Naive thymus-derived CD4-positive, alpha-beta T cell (primary cell): ENCODE results near the gene CD300LF. TPM values are rescaled to one million over a fixed set of nuclear protein-coding genes. Genes with fewer than 3 reads are reported as not detected.

ENCODE experiments used
- ATAC-seq: fragments of 150-1000 bp; cut with Tn5 transposase; 2 replicates; pipeline ENCODE4 v1.10.0; 2021; ENCODE audit warnings: mild to moderate bottlenecking, moderate library complexity
- CTCF ChIA-PET: fragments of 350-600 bp; sonication (Branson Sonifier 250); formaldehyde crosslinking; loops from one replicate; lab custom pipeline; 2021; ENCODE audit warnings: antibody characterized with exemption; lab: Charles Lee
- POLR2A ChIA-PET: fragments of 350-600 bp; sonication (Branson Sonifier 250); formaldehyde crosslinking; loops from one replicate; lab custom pipeline; 2021; ENCODE audit warnings: antibody characterized with exemption, inconsistent platforms; lab: Charles Lee
- DNase-seq, 9 donors: peaks; one replicate each; pipeline versions ENCODE4 v3.0.0 to v3.0.0-alpha.2; 2020 to 2022; ENCODE audit warnings: mixed read lengths in 1 of 9
- H3K27ac ChIP-seq: one replicate; pipeline ENCODE4 v1.7.0; 2013; ENCODE audit warnings: mild to moderate bottlenecking, low read depth, low read length, moderate library complexity
- H3K27me3 ChIP-seq, 2 donors: one replicate each; pipeline ENCODE4 v1.7.0; 2013; ENCODE audit warnings: low read length in 2 of 2, mild to moderate bottlenecking in 2 of 2, moderate library complexity in 2 of 2; ENCODE audit not compliant: control insufficient read depth in 2 of 2, insufficient read depth in 2 of 2
- H3K36me3 ChIP-seq, 3 experiments: 1 replicate in 2 of 3; 2 replicates in 1 of 3; pipeline ENCODE4 v1.7.0; 2013; ENCODE audit warnings: low read length in 3 of 3, mild to moderate bottlenecking in 3 of 3, moderate library complexity in 1 of 3; ENCODE audit not compliant: insufficient read depth in 3 of 3, control insufficient read depth in 2 of 3
- H3K4me1 ChIP-seq, 2 donors: one replicate each; pipeline ENCODE4 v1.7.0; 2013; ENCODE audit warnings: low read length in 2 of 2, mild to moderate bottlenecking in 2 of 2, moderate library complexity in 1 of 2; ENCODE audit not compliant: control insufficient read depth in 2 of 2, insufficient read depth in 2 of 2
- H3K4me3 ChIP-seq: 2 replicates; pipeline ENCODE4 v1.7.0; 2013; ENCODE audit warnings: mild to moderate bottlenecking, low read length
- H3K9me3 ChIP-seq, 3 experiments: 1 replicate in 2 of 3; 2 replicates in 1 of 3; pipeline ENCODE4 v1.7.0; 2013; ENCODE audit warnings: low read length in 3 of 3; ENCODE audit not compliant: control insufficient read depth in 2 of 3
- H3K27ac Mint-ChIP-seq, 9 donors: one replicate each; pipeline ENCODE4 v1.8.0; 2020 to 2022; ENCODE audit warnings: mixed read lengths in 9 of 9, mild to moderate bottlenecking in 8 of 9, moderate library complexity in 5 of 9, inconsistent platforms in 2 of 9
- H3K27me3 Mint-ChIP-seq, 5 donors: one replicate each; pipeline ENCODE4 v1.8.0; 2021 to 2022; ENCODE audit warnings: mixed read lengths in 5 of 5, mild to moderate bottlenecking in 1 of 5
- H3K36me3 Mint-ChIP-seq, 5 donors: one replicate each; pipeline ENCODE4 v1.8.0; 2020 to 2022; ENCODE audit warnings: mixed read lengths in 5 of 5, mild to moderate bottlenecking in 3 of 5, inconsistent platforms in 1 of 5
- H3K4me1 Mint-ChIP-seq, 7 donors: one replicate each; pipeline ENCODE4 v1.8.0; 2020 to 2022; ENCODE audit warnings: mixed read lengths in 7 of 7, mild to moderate bottlenecking in 3 of 7, inconsistent platforms in 1 of 7
- H3K4me3 Mint-ChIP-seq, 10 donors: one replicate each; pipeline ENCODE4 v1.8.0; 2020 to 2022; ENCODE audit warnings: mild to moderate bottlenecking in 10 of 10, mixed read lengths in 10 of 10, moderate library complexity in 6 of 10, inconsistent platforms in 2 of 10
- H3K9me3 Mint-ChIP-seq, 11 donors: one replicate each; pipeline ENCODE4 v1.8.0; 2020 to 2022; ENCODE audit warnings: mixed read lengths in 11 of 11, mild to moderate bottlenecking in 4 of 11, inconsistent platforms in 1 of 11, moderate library complexity in 1 of 11
- intact Hi-C, 2 donors: fragments of 100-400 bp; cut with micrococcal nuclease; formaldehyde crosslinking; loops; one replicate each; pipeline ENCODE4 v1.15.1; 2023
- polyA plus RNA-seq, 2 donors: library from polyadenylated mRNA; unstranded; fragments of 300-500 nt; fragmentation: Illumina TruSeq; gene quantifications; one replicate each; pipeline ENCODE4 v1.2.3, GENCODE V29; 2021
- total RNA-seq, 6 experiments: library from RNA in 5 of 6; stranded (reverse) in 5 of 6; gene quantifications; 1 replicate in 5 of 6; 2 replicates in 1 of 6; pipeline ENCODE4 v1.2.3 and lab custom pipeline; 2021 to 2026

The CD300LF gene
- total and polyA plus RNA-seq, 7 experiments from 2014 or later: 0.46 to 41.0 (median 2.7) TPM; not detected in 3

GRCh38 chr17:74759243-74759801 lies 46.6 kb upstream of the CD300LF start:
- H3K27ac Mint-ChIP-seq: peak overlapping the region; percentile 75 to 97 (median 90)
- POLR2A ChIA-PET: interaction anchor here (0.7 to 20.3 kb wide), 6 partner anchors 9 to 25 kb away, joined by 3 to 372 read pairs (median 27); partner anchors contain the start of genes NAT9 and RAB37
- Histone ChIP-seq H3K36me3 (peaks cover 0 to 45% (median 7%) of the 10 kb centered on the region in 3 experiments), H3K4me1 (peaks cover 69 to 82% of the 10 kb centered on the region in 2 donors), H3K27ac (peak overlapping the region; percentile 49), H3K27me3 (no peaks in the 10 kb centered on the region), H3K9me3 (no peaks in the 10 kb centered on the region), H3K4me3 (peak overlapping the region; percentile 60)
- intact Hi-C loops: loop anchor here (1.0 to 10.0 kb wide), 6 partner anchors 8 to 555 kb away; partner anchors contain the start of genes NHERF1 (in 1 of the 2) and RPL38 (in 1 of the 2)
- CTCF ChIA-PET: interaction anchor here (0.7 to 14.1 kb wide), 10 partner anchors 9 to 101 kb away, joined by 3 to 165 read pairs (median 11); partner anchors contain the start of genes NAT9 and RAB37
- peaks cover 44 to 78% (median 62%) of the 10 kb centered on the region in 7 donors for H3K4me1 Mint-ChIP-seq
- ATAC-seq (peak; percentile 86), DNase-seq (peak in 6 of 9 donors; percentile 47 to 60 (median 56))
- H3K9me3 Mint-ChIP-seq: no peaks in the 10 kb centered on the region
- no peaks in the 10 kb centered on the region for H3K27me3 Mint-ChIP-seq
- H3K36me3 Mint-ChIP-seq: no peaks in the 10 kb centered on the region
- H3K4me3 Mint-ChIP-seq: peak overlapping the region; percentile 82 to 92 (median 84)

DNA sequence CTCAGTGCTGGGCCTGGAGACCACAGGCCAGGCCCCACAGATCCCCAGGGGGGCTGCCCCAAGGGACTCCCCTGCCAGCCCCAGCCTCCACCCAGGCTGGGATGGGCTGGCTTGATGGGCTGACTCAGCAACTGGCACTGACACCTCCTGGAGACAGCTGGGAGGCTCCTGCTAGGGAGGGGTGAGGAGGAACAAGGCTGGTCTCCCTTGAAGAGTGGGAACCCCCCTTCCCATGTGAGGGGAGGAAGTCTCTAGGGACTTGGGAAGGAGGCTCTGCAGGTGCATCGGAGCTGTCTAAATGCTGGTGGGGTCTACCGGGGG lies 46.1 kb upstream of the CD300LF start:
- Mint-ChIP-seq H3K4me3 (peak overlapping the region; percentile 82 to 92 (median 84)), H3K27me3 (no peaks in the 10 kb centered on the region), H3K4me1 (peaks cover 47 to 83% (median 66%) of the 10 kb centered on the region in 7 donors), H3K9me3 (no peaks in the 10 kb centered on the region), H3K36me3 (no peaks in the 10 kb centered on the region), H3K27ac (peak overlapping the region; percentile 75 to 97 (median 90))
- CTCF ChIA-PET: interaction anchor here (0.7 to 14.1 kb wide), 11 partner anchors 9 to 101 kb away, joined by 3 to 165 read pairs (median 9); partner anchors contain the start of genes NAT9 and RAB37
- Histone ChIP-seq H3K27ac (peak overlapping the region; percentile 49), H3K36me3 (peaks cover 0 to 40% (median 4%) of the 10 kb centered on the region in 3 experiments), H3K9me3 (no peaks in the 10 kb centered on the region), H3K4me1 (peaks cover 74 to 86% of the 10 kb centered on the region in 2 donors), H3K27me3 (no peaks in the 10 kb centered on the region), H3K4me3 (peak overlapping the region; percentile 60)
- no peak for DNase-seq
- POLR2A ChIA-PET: interaction anchor here (2.7 to 20.3 kb wide), 5 partner anchors 9 to 20 kb away, joined by 18 to 372 read pairs (median 34); partner anchors contain the start of genes NAT9 and RAB37
- peak; percentile 54 for ATAC-seq
- intact Hi-C loops: loop anchor here (1.0 to 10.0 kb wide), 6 partner anchors 8 to 554 kb away; partner anchors contain the start of genes NHERF1 (in 1 of the 2) and RPL38 (in 1 of the 2)

DNA sequence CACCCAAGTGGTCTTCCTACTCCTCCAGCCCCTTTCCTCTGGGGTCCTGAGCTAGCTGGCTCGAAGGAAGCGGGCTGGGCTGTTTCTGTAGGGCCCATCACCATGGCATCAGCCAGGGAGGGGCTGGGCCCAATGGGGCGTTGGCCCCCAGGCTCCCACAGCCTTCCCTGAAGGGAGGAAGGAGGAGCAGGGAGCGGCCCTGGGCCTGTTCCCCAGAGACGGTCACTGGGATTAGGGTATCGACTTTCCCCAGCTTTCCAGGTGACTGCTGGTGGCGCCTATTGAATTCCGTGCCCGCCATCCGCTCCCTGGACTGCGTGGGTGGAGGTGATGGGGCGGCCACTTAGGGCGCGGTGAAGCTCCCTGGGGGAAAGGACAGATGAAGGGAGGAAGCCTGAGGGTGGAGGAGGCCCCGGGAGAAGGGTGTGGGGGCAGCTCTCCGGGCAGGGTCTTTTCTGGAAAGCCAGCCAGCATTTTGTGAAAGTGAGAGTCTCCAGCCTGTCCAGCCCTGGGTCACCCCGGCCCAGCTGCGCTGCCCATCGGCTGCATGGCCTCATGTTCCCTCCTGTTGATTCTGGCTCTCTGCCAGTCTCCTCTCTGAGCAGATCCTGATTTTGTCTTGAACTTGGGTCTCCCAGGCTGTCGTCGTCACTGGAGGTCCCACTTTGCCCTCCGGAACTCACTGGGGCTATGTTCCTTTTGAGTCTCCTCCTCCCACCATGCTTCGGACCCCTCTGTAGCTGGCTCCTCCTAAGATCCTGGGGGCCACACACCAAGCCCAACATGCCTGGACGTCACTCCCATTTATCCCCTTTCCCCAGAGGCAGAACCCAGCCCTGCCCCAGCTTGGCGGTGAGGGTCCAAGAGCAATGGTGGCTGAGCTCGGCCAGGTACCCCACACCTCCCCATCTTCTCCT lies 45.5 kb upstream of the CD300LF start:
- Histone ChIP-seq H3K36me3 (peaks cover 0 to 34% (median 4%) of the 10 kb centered on the region in 3 experiments), H3K27ac (peak overlapping the region; percentile 49), H3K27me3 (no peaks in the 10 kb centered on the region), H3K4me3 (peak overlapping the region; percentile 60), H3K4me1 (peaks cover 80 to 88% of the 10 kb centered on the region in 2 donors), H3K9me3 (no peaks in the 10 kb centered on the region)
- POLR2A ChIA-PET: interaction anchor here (0.6 to 20.3 kb wide), 6 partner anchors 8 to 556 kb away, joined by 3 to 372 read pairs (median 27); partner anchors contain the start of genes NAT9 and RAB37
- Mint-ChIP-seq H3K4me1 (peaks cover 53 to 88% (median 72%) of the 10 kb centered on the region in 7 donors), H3K4me3 (peak overlapping the region; percentile 82 to 92 (median 84)), H3K36me3 (peaks cover 0 to 3% (median 0%) of the 10 kb centered on the region in 5 donors), H3K9me3 (no peaks in the 10 kb centered on the region), H3K27me3 (no peaks in the 10 kb centered on the region), H3K27ac (peak overlapping the region; percentile 75 to 97 (median 87))
- CTCF ChIA-PET: interaction anchor here (1.1 to 14.1 kb wide), 5 partner anchors 8 to 100 kb away, joined by 3 to 165 read pairs (median 34); partner anchors contain the start of gene NAT9
- intact Hi-C loops: loop anchor here (2.0 to 10.0 kb wide), 4 partner anchors 13 to 553 kb away; partner anchors contain the start of gene RPL38 (in 1 of the 2)
- no peak for ATAC-seq
- no peak for DNase-seq

GRCh38 chr17:74757502-74757901 lies 44.8 kb upstream of the CD300LF start:
- no peaks in the 10 kb centered on the region for H3K9me3 ChIP-seq
- H3K27ac ChIP-seq: peak overlapping the region; percentile 49
- peak overlapping the region; percentile 23 to 92 (median 68) for H3K4me3 Mint-ChIP-seq
- peaks cover 87 to 90% of the 10 kb centered on the region in 2 donors for H3K4me1 ChIP-seq
- intact Hi-C loops: loop anchor here in 1 of 2 donors (5.0 to 10.0 kb wide), 2 partner anchors 100 to 553 kb away; partner anchors contain the start of gene RPL38
- H3K36me3 ChIP-seq: peaks cover 0 to 32% (median 3%) of the 10 kb centered on the region in 3 experiments
- ChIA-PET CTCF (interaction anchor here (1.1 to 14.1 kb wide), 5 partner anchors 7 to 99 kb away, joined by 3 to 165 read pairs (median 34); partner anchors contain the start of gene NAT9), POLR2A (interaction anchor here (0.6 to 20.3 kb wide), 5 partner anchors 7 to 555 kb away, joined by 3 to 372 read pairs (median 34); partner anchors contain the start of genes NAT9 and RAB37)
- H3K27me3 Mint-ChIP-seq: no peaks in the 10 kb centered on the region
- H3K9me3 Mint-ChIP-seq: no peaks in the 10 kb centered on the region
- DNase-seq (no peak), ATAC-seq (no peak)
- H3K4me1 Mint-ChIP-seq: peaks cover 60 to 88% (median 79%) of the 10 kb centered on the region in 7 donors
- H3K4me3 ChIP-seq: peak overlapping the region; percentile 18
- H3K27me3 ChIP-seq: no peaks in the 10 kb centered on the region
- H3K36me3 Mint-ChIP-seq: peaks cover 2 to 10% (median 6%) of the 10 kb centered on the region in 5 donors
- H3K27ac Mint-ChIP-seq: peak overlapping the region; percentile 18 to 97 (median 86)

DNA sequence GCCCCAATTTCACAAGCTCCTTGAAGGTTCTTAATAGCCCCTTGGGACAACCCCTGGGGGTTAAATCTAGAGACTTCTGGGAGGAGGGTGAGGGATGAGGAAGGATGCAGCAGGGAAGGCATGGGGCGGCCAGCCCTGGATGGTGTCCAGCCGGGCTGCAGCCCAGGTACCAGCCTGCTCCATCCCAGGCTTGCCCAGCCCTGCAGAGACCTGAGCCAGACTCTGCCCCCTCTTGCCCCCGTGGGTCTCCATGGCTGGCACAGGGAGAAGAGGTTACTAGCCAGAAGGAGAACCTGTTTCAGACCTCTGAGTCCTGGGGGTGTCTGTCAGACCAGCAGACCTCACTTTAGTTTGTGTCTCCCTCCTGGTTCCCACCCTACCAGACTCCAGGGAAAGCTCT lies 44.2 kb upstream of the CD300LF start:
- Mint-ChIP-seq H3K27me3 (no peaks in the 10 kb centered on the region), H3K9me3 (no peaks in the 10 kb centered on the region), H3K36me3 (peaks cover 4 to 14% (median 10%) of the 10 kb centered on the region in 5 donors), H3K27ac (peak overlapping the region in 8 of 9 donors; percentile 21 to 97 (median 86)), H3K4me1 (peaks cover 64 to 94% (median 85%) of the 10 kb centered on the region in 7 donors), H3K4me3 (peak overlapping the region; percentile 21 to 92 (median 50))
- intact Hi-C loops: loop anchor here in 1 of 2 donors (5.0 to 10.0 kb wide), 2 partner anchors 100 to 552 kb away; partner anchors contain the start of gene RPL38
- ATAC-seq (no peak), DNase-seq (no peak)
- no peaks in the 10 kb centered on the region for H3K9me3 ChIP-seq
- peaks cover 93 to 95% of the 10 kb centered on the region in 2 donors for H3K4me1 ChIP-seq
- POLR2A ChIA-PET: interaction anchor here (0.6 to 20.3 kb wide), 6 partner anchors 7 to 314 kb away, joined by 3 to 372 read pairs (median 26); partner anchors contain the start of genes NAT9 and RAB37
- H3K36me3 ChIP-seq: peaks cover 0 to 29% (median 3%) of the 10 kb centered on the region in 3 experiments
- CTCF ChIA-PET: interaction anchor here (6.5 to 14.1 kb wide), 2 partner anchors 11 to 18 kb away, joined by 56 to 165 read pairs; partner anchors contain the start of gene NAT9
- H3K27ac ChIP-seq: peak overlapping the region; percentile 49
- H3K27me3 ChIP-seq: no peaks in the 10 kb centered on the region
- H3K4me3 ChIP-seq: peak overlapping the region; percentile 11
